ENCODE results near the gene GATA6.
"Not testable (repeated sequence)": the region's sequence is repeated elsewhere in the genome, so short reads cannot be mapped to it uniquely, and the experiment has no call there.

Gene GATA6

DNA sequence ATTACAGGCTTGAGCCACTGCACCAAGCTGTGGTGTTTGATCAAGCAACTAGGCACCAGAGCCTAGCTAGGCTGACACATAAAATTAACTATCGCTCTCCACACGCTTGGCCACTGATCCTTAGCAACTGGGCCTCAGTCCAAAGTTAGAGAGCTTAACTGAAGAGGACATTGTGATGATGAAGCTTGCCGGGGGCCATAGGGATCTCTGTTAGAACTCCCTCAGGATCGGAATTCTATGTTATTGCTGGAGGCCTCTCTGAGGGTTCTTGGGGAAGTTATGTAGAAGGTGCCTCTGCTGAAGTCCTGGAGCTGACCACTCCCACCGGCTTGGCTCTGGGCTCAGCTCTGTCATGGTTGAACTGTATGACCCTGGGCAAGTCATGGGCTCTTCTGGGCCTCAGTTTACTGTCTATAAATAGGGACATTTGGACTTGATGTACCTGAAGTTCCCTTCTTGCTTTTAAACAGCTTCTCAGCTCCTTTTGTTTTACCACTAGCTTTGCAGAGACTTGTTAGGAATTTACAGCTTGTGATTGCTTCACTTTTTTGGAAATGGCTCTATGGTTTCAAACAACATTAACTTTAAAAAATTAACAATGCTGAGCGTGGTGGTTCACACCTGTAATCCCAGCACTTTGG is 44.1 kb downstream of the GATA6 start:
- TF ChIP-seq, protein P1, sequence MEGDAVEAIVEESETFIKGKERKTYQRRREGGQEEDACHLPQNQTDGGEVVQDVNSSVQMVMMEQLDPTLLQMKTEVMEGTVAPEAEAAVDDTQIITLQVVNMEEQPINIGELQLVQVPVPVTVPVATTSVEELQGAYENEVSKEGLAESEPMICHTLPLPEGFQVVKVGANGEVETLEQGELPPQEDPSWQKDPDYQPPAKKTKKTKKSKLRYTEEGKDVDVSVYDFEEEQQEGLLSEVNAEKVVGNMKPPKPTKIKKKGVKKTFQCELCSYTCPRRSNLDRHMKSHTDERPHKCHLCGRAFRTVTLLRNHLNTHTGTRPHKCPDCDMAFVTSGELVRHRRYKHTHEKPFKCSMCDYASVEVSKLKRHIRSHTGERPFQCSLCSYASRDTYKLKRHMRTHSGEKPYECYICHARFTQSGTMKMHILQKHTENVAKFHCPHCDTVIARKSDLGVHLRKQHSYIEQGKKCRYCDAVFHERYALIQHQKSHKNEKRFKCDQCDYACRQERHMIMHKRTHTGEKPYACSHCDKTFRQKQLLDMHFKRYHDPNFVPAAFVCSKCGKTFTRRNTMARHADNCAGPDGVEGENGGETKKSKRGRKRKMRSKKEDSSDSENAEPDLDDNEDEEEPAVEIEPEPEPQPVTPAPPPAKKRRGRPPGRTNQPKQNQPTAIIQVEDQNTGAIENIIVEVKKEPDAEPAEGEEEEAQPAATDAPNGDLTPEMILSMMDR (IDR thresholded peaks at IDR 0.05) = no peak
- Histone ChIP-seq H3K4me3 (ENCODE audit: low read depth in 1 of 2, low read length in 1 of 2) (no peak overlapping the region), H3K27me3 (peaks cover 7% of the 10 kb centered on the region), H3K4me1 (ENCODE audit: control insufficient read depth in 1 of 2, insufficient read depth in 1 of 2, low read depth in 1 of 2, low read length in 1 of 2) (no peaks in the 10 kb centered on the region), H3K36me3 (no peaks in the 10 kb centered on the region), H3K9me3 (no peaks in the 10 kb centered on the region), H3K27ac (no peak overlapping the region)

DNA sequence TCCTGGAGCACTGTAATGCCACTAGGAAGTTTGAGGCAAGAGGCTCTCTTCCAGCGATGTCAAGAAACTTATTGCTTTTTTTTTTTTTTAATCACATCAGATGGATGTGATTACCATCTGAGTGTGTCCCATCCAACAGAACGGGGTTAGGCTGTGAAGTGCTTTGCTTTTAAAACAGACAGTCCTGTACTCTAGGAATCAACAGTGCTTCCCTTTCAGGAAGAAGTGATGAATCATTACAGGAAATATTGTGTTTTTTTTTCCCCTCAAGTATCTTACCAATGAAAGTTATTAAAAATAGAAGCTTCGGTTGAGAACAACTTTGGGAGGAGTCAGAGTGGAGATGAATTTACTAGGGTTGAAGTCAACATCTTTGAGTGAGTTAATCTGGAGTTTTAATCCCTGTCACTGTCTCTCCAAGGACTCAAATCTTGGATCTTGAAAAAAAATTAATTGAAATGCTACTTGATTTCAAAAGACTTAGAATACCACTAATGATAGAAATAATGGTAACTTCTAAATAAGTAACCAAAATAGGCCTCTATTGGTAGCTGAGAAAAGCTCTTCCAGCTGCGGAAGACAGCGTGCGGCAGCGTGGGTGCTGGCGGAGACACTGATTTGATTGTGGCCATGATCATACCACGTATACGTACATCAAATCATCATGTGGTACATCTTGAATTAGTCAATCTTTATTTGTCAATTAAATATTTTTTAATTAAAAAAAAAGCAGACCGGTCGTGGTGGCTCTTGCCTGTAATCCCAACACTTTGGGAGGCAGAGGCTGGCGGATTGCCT is 45.5 kb downstream of the GATA6 start:
- TF ChIP-seq, protein P1 (IDR thresholded peaks at IDR 0.05) = no peak
- H3K4me3 ChIP-seq (ENCODE audit: low read depth in 1 of 2, low read length in 1 of 2) = no peak overlapping the region
- no peaks in the 10 kb centered on the region for H3K4me1 ChIP-seq (ENCODE audit: control insufficient read depth in 1 of 2, insufficient read depth in 1 of 2, low read depth in 1 of 2, low read length in 1 of 2)
- no peak overlapping the region for H3K27ac ChIP-seq
- no peaks in the 10 kb centered on the region for H3K36me3 ChIP-seq
- peaks cover 5% of the 10 kb centered on the region for H3K27me3 ChIP-seq
- no peaks in the 10 kb centered on the region for H3K9me3 ChIP-seq

DNA sequence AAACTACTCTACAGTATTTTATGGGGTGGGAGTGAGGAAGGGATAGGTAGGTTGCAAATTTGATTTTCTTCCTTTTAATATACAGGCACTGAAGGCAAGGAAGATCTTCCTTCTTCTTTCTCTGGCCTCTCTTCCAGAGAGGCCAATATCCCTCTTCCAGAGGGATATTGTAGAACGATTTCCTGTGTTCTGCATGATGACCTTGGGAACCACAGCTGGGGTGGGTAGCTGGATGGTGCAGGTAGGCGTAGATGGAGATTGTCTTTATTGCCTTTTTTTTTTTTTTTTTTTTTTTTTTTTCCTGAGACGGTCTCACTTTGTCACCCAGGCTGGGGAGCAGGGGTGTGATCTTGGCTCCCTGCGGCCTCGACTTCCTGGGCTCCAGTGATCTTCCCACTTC is 49.4 kb downstream of the GATA6 start:
- Histone ChIP-seq H3K9me3 (no peaks in the 10 kb centered on the region), H3K27me3 (peaks cover 5% of the 10 kb centered on the region), H3K27ac (no peak overlapping the region), H3K4me1 (ENCODE audit: control insufficient read depth in 1 of 2, insufficient read depth in 1 of 2, low read depth in 1 of 2, low read length in 1 of 2) (no peaks in the 10 kb centered on the region), H3K36me3 (no peaks in the 10 kb centered on the region), H3K4me3 (ENCODE audit: low read depth in 1 of 2, low read length in 1 of 2) (no peak overlapping the region)
- TF ChIP-seq, protein P1 (IDR thresholded peaks at IDR 0.05) = no peak

DNA sequence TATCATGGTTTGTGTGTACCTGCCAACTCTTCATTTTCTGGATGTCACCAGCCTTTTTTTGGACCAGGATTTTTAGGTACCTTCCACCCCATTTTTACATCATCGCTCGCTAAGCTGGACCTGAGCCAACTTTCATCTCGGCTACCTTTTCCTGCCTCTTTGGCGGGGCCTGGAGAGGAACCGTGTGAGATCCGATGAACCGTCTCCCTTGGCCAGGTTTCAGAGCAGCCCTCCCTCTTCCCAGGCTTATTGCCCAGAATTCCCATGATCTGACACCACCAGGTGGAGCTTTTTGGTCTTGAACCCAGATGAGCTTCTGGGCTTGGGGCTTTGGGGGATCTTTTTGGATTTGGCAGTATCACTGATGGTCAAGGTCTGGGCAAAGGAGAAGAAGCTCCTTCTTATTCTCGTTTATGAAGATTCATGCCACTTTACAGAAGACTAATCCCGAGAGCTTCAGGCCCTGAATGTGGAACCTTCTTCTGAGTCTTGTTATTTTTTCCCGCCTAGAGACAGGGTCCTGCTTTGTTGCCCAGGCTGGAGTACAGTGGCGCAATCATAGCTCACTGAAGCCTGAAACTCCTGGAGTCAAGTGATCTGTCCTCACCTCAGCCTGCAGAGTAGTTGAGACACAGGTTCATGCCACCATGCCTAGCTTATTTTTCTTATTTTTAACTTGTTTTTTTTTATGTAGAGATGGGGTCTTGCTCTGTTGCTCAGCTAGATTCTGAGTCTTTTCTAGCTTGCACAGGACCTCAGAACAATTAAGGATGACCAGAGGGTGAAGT is 50.4 kb downstream of the GATA6 start:
- TF ChIP-seq, protein P1 (IDR thresholded peaks at IDR 0.05) = no peak
- Histone ChIP-seq H3K4me3 (ENCODE audit: low read depth in 1 of 2, low read length in 1 of 2) (no peak overlapping the region), H3K27me3 (peaks cover 5% of the 10 kb centered on the region), H3K9me3 (no peaks in the 10 kb centered on the region), H3K27ac (no peak overlapping the region), H3K4me1 (ENCODE audit: control insufficient read depth in 1 of 2, insufficient read depth in 1 of 2, low read depth in 1 of 2, low read length in 1 of 2) (no peaks in the 10 kb centered on the region), H3K36me3 (no peaks in the 10 kb centered on the region)

DNA sequence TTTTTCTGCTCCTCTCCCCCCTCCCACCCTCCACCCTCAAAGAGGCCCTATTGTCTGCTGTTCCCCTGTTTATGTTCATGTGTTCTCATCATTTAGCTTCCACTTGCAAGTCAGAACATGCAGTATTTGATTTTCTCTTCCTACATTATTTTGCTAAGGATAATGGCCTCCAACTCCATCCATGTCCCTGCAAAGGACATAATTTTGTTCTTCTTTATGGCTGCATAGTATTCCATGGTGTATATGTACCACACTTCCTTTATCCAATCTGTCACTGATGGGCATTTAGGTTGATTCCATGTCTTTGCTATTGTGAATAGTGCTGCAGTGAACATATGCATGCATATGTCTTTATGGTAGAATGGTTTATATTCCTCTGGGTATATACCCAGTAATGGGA is 51.2 kb downstream of the GATA6 start:
- H3K4me3 ChIP-seq (ENCODE audit: low read depth in 1 of 2, low read length in 1 of 2); H3K9me3 ChIP-seq; H3K36me3 ChIP-seq; H3K27ac ChIP-seq; H3K27me3 ChIP-seq; H3K4me1 ChIP-seq (ENCODE audit: control insufficient read depth in 1 of 2, insufficient read depth in 1 of 2, low read depth in 1 of 2, low read length in 1 of 2): not testable (repeated sequence)

Data from neutrophil (primary cell).